Measurements from ENCODE around the gene CEMIP. TPM values are rescaled to one million over a fixed set of nuclear protein-coding genes. Genes with fewer than 3 reads are reported as not detected.

The CEMIP gene
- total and polyA plus RNA-seq, 12 donors, result 0.08 to 2.2 (median 0.35) TPM

- H3K36me3 ChIP-seq (replicated peaks in 1 of 2), result no peaks in the 10 kb centered on the region
- WGBS, 4 donors, result 74 to 78% (median 76%) methylated on average over 3 of the region's 3 CpGs
- no peak overlapping the region for H3K27ac ChIP-seq
- no peak for DNase-seq
- no peaks in the 10 kb centered on the region for H3K4me1 ChIP-seq (replicated peaks in 1 of 2)
- H3K4me3 ChIP-seq, result no peak overlapping the region
- TF ChIP-seq CTCF (IDR thresholded peaks at IDR 0.05), result no peak
- TF ChIP-seq POLR2A (IDR thresholded peaks at IDR 0.05), result no peak
- H3K27me3 ChIP-seq, result no peaks in the 10 kb centered on the region
- no peaks in the 10 kb centered on the region for H3K9me3 ChIP-seq (replicated peaks in 1 of 3)
- intact Hi-C loops (cut with DNase I), result no loop called here
Measured at GRCh38 chr15:80820092-80820491, 40.9 kb downstream of the CEMIP start.

- Histone ChIP-seq H3K4me3 (no peak overlapping the region), H3K9me3 (replicated peaks in 1 of 3) (no peaks in the 10 kb centered on the region), H3K27ac (no peak overlapping the region), H3K36me3 (replicated peaks in 1 of 2) (no peaks in the 10 kb centered on the region), H3K4me1 (replicated peaks in 1 of 2) (no peaks in the 10 kb centered on the region), H3K27me3 (no peaks in the 10 kb centered on the region)
- no peak for TF ChIP-seq POLR2A (IDR thresholded peaks at IDR 0.05)
- TF ChIP-seq CTCF (IDR thresholded peaks at IDR 0.05), result no peak
- no peak for DNase-seq
- intact Hi-C loops (cut with DNase I), result no loop called here
- WGBS, 4 donors, result 63 to 96% (median 73%) methylated on average over 2 to 3 of the region's 3 CpGs
Measured at GRCh38 chr15:80822256-80822655, 43.1 kb downstream of the CEMIP start.

DNA sequence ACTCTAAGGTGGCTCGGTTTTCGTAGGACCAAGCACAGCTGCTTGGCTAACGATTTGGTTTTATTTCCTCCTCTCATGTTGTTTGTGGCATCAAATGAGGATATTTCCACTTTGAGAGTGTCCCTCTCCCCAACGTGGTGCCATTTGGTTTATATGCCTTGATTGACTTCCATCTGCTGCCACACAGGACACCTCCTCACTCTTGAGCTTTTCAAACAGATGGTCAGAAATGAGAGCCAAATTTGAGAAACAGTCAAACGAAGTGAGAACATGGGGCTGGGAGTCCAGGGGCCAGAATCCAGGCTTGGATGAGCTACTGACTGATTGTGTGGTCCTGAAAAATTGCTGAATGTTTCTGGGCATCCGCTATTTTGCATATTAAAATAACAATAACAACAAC lies 43.5 kb downstream of the CEMIP start:
- 75 to 82% (median 77%) methylated on average over 6 of the region's 6 CpGs for WGBS, 4 donors
- intact Hi-C loops (cut with DNase I), result no loop called here
- H3K36me3 ChIP-seq (replicated peaks in 1 of 2), result no peaks in the 10 kb centered on the region
- H3K4me3 ChIP-seq, result no peak overlapping the region
- no peak for DNase-seq
- no peaks in the 10 kb centered on the region for H3K9me3 ChIP-seq (replicated peaks in 1 of 3)
- TF ChIP-seq CTCF (IDR thresholded peaks at IDR 0.05) (no peak), POLR2A (IDR thresholded peaks at IDR 0.05) (no peak)
- no peaks in the 10 kb centered on the region for H3K4me1 ChIP-seq (replicated peaks in 1 of 2)
- H3K27ac ChIP-seq, result no peak overlapping the region
- H3K27me3 ChIP-seq, result no peaks in the 10 kb centered on the region

DNA sequence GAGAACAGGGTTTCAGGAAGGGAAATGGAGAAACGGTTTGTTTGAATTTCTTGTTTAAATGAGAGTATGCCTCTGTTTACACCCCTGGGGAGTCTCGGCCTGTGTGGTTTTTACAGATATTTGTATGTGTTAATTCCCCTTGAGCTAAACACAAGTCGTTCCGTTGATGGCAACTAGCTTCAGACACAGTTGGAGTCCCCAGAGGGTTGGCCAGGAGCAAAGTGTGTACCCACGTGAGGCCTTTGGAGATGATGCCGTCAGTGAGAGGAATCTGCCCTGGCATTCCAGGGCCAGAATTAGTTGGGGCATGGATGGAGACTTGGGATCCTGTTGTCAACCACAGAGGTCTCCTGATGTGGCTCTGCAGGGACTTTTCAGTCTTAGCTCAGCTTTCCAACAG lies 44.0 kb downstream of the CEMIP start:
- 63 to 80% (median 73%) methylated on average over 4 to 6 of the region's 6 CpGs for WGBS, 4 donors

More for the DNA sequence above, 44.0 kb downstream of the CEMIP start:
- H3K27me3 ChIP-seq, result no peaks in the 10 kb centered on the region
- H3K9me3 ChIP-seq (replicated peaks in 1 of 3), result no peaks in the 10 kb centered on the region
- intact Hi-C loops (cut with DNase I), result no loop called here
- no peaks in the 10 kb centered on the region for H3K36me3 ChIP-seq (replicated peaks in 1 of 2)
- H3K4me3 ChIP-seq, result no peak overlapping the region
- no peak overlapping the region for H3K27ac ChIP-seq
- no peak for TF ChIP-seq CTCF (IDR thresholded peaks at IDR 0.05)
- no peak for TF ChIP-seq POLR2A (IDR thresholded peaks at IDR 0.05)
- DNase-seq, result no peak
- H3K4me1 ChIP-seq (replicated peaks in 1 of 2), result no peaks in the 10 kb centered on the region

All from adrenal gland (tissue), 12 donors.